ENCODE measurements around the gene TAF5L. TPM values are rescaled to one million over a fixed set of nuclear protein-coding genes. Genes with fewer than 3 reads are reported as not detected.

TAF5L gene
- total and polyA plus RNA-seq, 2 of the 4 experiments (the other 2 are of a cell fraction) = 17.9 to 18.6 TPM

DNA sequence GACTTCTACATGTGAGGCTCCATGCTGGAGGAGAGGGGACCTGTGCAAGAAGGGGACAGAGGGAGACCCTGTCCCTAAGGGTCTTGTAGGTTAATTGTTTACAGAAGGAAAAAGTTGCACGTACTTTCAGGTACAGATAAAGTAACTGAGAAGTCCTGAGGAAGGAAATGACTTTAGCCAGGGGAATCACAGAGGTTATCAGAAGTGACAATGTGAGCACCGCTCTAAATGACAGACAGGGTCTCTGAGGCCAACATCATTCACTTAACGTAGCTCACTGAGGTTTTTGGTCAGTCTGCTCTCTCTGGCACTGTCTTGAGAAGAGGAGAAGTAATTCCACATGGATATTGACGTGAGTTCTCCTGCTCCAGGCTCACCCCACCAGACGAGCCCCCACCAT is 12.0 kb downstream of the TAF5L start:
- Histone ChIP-seq H3K4me2 (ENCODE audit: low read depth, low read length) (no peak overlapping the region), H3K4me1 (ENCODE audit: control insufficient read depth, insufficient read depth, low read length) (no peaks in the 10 kb centered on the region), H2BK120ac (ENCODE audit: low read depth, low read length) (no peak overlapping the region), H4K91ac (ENCODE audit: insufficient read depth, low read depth, low read length) (no peak overlapping the region), H3K4ac (ENCODE audit: low read depth, low read length) (no peak overlapping the region), H3K18ac (ENCODE audit: low read depth, low read length) (no peak overlapping the region), H3K23ac (ENCODE audit: low read depth, low read length) (no peak overlapping the region), H4K8ac (ENCODE audit: low read depth in 2 of 2, low read length in 2 of 2) (no peak overlapping the region), H3K56ac (ENCODE audit: extremely low read depth, insufficient read depth, low read length) (no peak overlapping the region), H3K9me1 (ENCODE audit: insufficient read depth, low read length) (peaks cover 10% of the 10 kb centered on the region; the same call in 1 of the 2 replicates), H3K14ac (replicated peaks; ENCODE audit: low read depth, low read length) (no peak overlapping the region), H4K20me1 (ENCODE audit: insufficient read depth, low read length) (peaks cover 27% of the 10 kb centered on the region; the same call in 1 of the 2 replicates), H3K9ac (ENCODE audit: low read depth, low read length) (no peak overlapping the region), H2BK20ac (ENCODE audit: low read depth, low read length) (no peak overlapping the region), H3K27ac (ENCODE audit: insufficient read depth, low read length) (no peak overlapping the region), H3K27me3 (ENCODE audit: control insufficient read depth, insufficient read depth, low read length) (no peaks in the 10 kb centered on the region), H2BK15ac (ENCODE audit: low read depth, low read length) (no peak overlapping the region), H2AK9ac (replicated peaks; ENCODE audit: low read depth, low read length, poor library complexity) (no peak overlapping the region), H3K9me3 (ENCODE audit: control insufficient read depth, insufficient read depth, low read length) (no peaks in the 10 kb centered on the region), H3K79me1 (ENCODE audit: low read depth in 1 of 2, low read length in 2 of 2) (peaks cover 30 to 36% of the 10 kb centered on the region in 2 experiments), H2BK5ac (ENCODE audit: low read depth, low read length, poor library complexity, severe bottlenecking) (no peak overlapping the region), H3K4me3 (ENCODE audit: insufficient read depth, low read depth, low read length) (no peak overlapping the region), H3K36me3 (ENCODE audit: control insufficient read depth, insufficient read depth, low read length) (peaks cover 31% of the 10 kb centered on the region), H2AFZ (replicated peaks; ENCODE audit: low read length, poor library complexity) (no peak overlapping the region), H2AK5ac (ENCODE audit: low read depth, low read length) (no peak overlapping the region), H4K5ac (ENCODE audit: low read depth, low read length) (no peak overlapping the region)
- WGBS, 2 experiments (ENCODE audit: extremely low coverage in 2 of 2, insufficient read length in 1 of 2) = 60% methylated on average over 1 of the region's 5 CpGs; no CpG with 5 or more reads in 1 of the 2 experiments
- TF ChIP-seq BHLHE40 (IDR thresholded peaks at IDR 0.05; ENCODE audit: low read depth, low read length) (no peak), CHD1 (IDR thresholded peaks at IDR 0.05; ENCODE audit: low read depth, low read length) (no peak), SMC3 (IDR thresholded peaks at IDR 0.05; ENCODE audit: low read depth, low read length) (no peak), NFE2L2 (IDR thresholded peaks at IDR 0.05; ENCODE audit: low read depth, low read length) (no peak), RAD21 (IDR thresholded peaks at IDR 0.05; ENCODE audit: low read length) (no peak), RFX5 (IDR thresholded peaks at IDR 0.05; ENCODE audit: low read depth, low read length) (no peak), MAZ (IDR thresholded peaks at IDR 0.05; ENCODE audit: borderline replicate concordance, low read depth, low read length) (no peak), MXI1 (IDR thresholded peaks at IDR 0.05; ENCODE audit: borderline replicate concordance, low read depth, low read length) (no peak), POLR2A (IDR thresholded peaks at IDR 0.05; ENCODE audit: low read depth, low read length) (no peak), MAFK (IDR thresholded peaks at IDR 0.05; ENCODE audit: low read depth, low read length) (no peak), FOS (IDR thresholded peaks at IDR 0.05; ENCODE audit: low read depth, low read length) (no peak), RCOR1 (IDR thresholded peaks at IDR 0.05; ENCODE audit: insufficient replicate concordance, low read length) (no peak), CEBPB (IDR thresholded peaks at IDR 0.05; ENCODE audit: low read depth, low read length) (no peak)
- TF ChIP-seq, protein P1, sequence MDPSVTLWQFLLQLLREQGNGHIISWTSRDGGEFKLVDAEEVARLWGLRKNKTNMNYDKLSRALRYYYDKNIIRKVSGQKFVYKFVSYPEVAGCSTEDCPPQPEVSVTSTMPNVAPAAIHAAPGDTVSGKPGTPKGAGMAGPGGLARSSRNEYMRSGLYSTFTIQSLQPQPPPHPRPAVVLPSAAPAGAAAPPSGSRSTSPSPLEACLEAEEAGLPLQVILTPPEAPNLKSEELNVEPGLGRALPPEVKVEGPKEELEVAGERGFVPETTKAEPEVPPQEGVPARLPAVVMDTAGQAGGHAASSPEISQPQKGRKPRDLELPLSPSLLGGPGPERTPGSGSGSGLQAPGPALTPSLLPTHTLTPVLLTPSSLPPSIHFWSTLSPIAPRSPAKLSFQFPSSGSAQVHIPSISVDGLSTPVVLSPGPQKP (IDR thresholded peaks at IDR 0.05; ENCODE audit: borderline replicate concordance, low read depth, low read length) = no peak
- TF ChIP-seq, protein P2, sequence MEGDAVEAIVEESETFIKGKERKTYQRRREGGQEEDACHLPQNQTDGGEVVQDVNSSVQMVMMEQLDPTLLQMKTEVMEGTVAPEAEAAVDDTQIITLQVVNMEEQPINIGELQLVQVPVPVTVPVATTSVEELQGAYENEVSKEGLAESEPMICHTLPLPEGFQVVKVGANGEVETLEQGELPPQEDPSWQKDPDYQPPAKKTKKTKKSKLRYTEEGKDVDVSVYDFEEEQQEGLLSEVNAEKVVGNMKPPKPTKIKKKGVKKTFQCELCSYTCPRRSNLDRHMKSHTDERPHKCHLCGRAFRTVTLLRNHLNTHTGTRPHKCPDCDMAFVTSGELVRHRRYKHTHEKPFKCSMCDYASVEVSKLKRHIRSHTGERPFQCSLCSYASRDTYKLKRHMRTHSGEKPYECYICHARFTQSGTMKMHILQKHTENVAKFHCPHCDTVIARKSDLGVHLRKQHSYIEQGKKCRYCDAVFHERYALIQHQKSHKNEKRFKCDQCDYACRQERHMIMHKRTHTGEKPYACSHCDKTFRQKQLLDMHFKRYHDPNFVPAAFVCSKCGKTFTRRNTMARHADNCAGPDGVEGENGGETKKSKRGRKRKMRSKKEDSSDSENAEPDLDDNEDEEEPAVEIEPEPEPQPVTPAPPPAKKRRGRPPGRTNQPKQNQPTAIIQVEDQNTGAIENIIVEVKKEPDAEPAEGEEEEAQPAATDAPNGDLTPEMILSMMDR (conservative IDR thresholded peaks at IDR 0.05; ENCODE audit: low read depth, low read length) = no peak
- TF ChIP-seq, protein P3, sequence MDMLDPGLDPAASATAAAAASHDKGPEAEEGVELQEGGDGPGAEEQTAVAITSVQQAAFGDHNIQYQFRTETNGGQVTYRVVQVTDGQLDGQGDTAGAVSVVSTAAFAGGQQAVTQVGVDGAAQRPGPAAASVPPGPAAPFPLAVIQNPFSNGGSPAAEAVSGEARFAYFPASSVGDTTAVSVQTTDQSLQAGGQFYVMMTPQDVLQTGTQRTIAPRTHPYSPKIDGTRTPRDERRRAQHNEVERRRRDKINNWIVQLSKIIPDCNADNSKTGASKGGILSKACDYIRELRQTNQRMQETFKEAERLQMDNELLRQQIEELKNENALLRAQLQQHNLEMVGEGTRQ (IDR thresholded peaks at IDR 0.05; ENCODE audit: low read depth, low read length) = no peak
- no TSS peak for BruUV-seq (replicated peaks)
- ChIA-PET POLR2A (ENCODE audit: unreplicated experiment) (no interaction called here), CTCF (no interaction called here)
- intact Hi-C loops (cut with micrococcal nuclease) = no loop called here
- DNase-seq (no peak), ATAC-seq (ENCODE audit: low read depth) (no peak)
- dilution Hi-C loops (cut with HindIII; ENCODE audit: low sequenced_read_pairs, unreplicated experiment) = no loop called here
- in situ Hi-C loops (cut with MboI; ENCODE audit: low sequenced_read_pairs) = no loop called here
